DOHH2 (cell line): ENCODE measurements around the gene NSD2.

ENCODE experiments used
- H3F3A ChIP-seq: fragments of 200-600 bp; sonication (generic), shearing (Covaris generic); 2 replicates; pipeline ENCODE4 v1.6.0; 2016; ENCODE audit warnings: antibody characterized with exemption, mild to moderate bottlenecking; ENCODE audit not compliant: control insufficient read depth, insufficient read depth
- H3K27ac ChIP-seq: fragments of 200-600 bp; sonication (generic); 2 replicates; pipeline ENCODE4 v1.5.1; 2014; ENCODE audit warnings: low read depth, mild to moderate bottlenecking, low read length, moderate library complexity
- H3K27me3 ChIP-seq: fragments of 200-600 bp; sonication (generic); 2 replicates; pipeline ENCODE4 v1.6.1; 2014; ENCODE audit warnings: mild to moderate bottlenecking, low read length, mixed read lengths; ENCODE audit not compliant: control insufficient read depth
- H3K36me3 ChIP-seq: fragments of 200-600 bp; sonication (generic); 2 replicates; pipeline ENCODE4 v1.6.1; 2014; ENCODE audit warnings: mild to moderate bottlenecking, low read length, moderate library complexity, mixed read lengths; ENCODE audit not compliant: control insufficient read depth
- H3K4me1 ChIP-seq: fragments of 200-600 bp; sonication (generic); 2 replicates; pipeline ENCODE4 v1.6.1; 2014; ENCODE audit warnings: mild to moderate bottlenecking, low read length, mixed read lengths; ENCODE audit not compliant: control insufficient read depth
- H3K4me2 ChIP-seq: fragments of 200-600 bp; sonication (generic); 2 replicates; pipeline ENCODE4 v1.6.0; 2014; ENCODE audit warnings: mild to moderate bottlenecking, low read length, moderate library complexity
- H3K4me3 ChIP-seq: fragments of 200-600 bp; sonication (generic); 2 replicates; pipeline ENCODE4 v1.5.1; 2014; ENCODE audit warnings: mild to moderate bottlenecking, low read length, mixed read lengths
- H3K79me2 ChIP-seq: fragments of 200-600 bp; sonication (generic); 2 replicates; pipeline ENCODE4 v1.6.1; 2014; ENCODE audit warnings: mild to moderate bottlenecking, low read length, mixed read lengths; ENCODE audit not compliant: control insufficient read depth
- H3K9me2 ChIP-seq: fragments of 200-600 bp; sonication (generic); replicated peaks from 2 replicates; pipeline ENCODE4 v1.6.1; 2014; ENCODE audit warnings: mild to moderate bottlenecking, low read length, mixed read lengths; ENCODE audit not compliant: control insufficient read depth
- H3K9me3 ChIP-seq: fragments of 200-600 bp; sonication (generic); 2 replicates; pipeline ENCODE4 v1.6.1; 2014; ENCODE audit warnings: antibody characterized with exemption, low read length, mixed read lengths; ENCODE audit not compliant: control insufficient read depth, insufficient read depth
- H4K20me1 ChIP-seq: fragments of 200-600 bp; sonication (generic); 2 replicates; pipeline ENCODE4 v1.6.0; 2014; ENCODE audit warnings: low read depth, mild to moderate bottlenecking, antibody characterized with exemption, low read length, moderate library complexity; ENCODE audit not compliant: control insufficient read depth, insufficient read depth
- CTCF ChIP-seq: fragments of 200-600 bp; sonication (generic); IDR thresholded peaks from one replicate; pipeline ENCODE4 v1.5.1; 2014; ENCODE audit warnings: antibody characterized with exemption, mild to moderate bottlenecking, low read depth, low read length; ENCODE audit not compliant: poor library complexity, severe bottlenecking
- EZH2phosphoT487 ChIP-seq: fragments of 200-600 bp; sonication (generic); IDR thresholded peaks from 2 replicates; pipeline ENCODE4 v1.6.1; 2017; ENCODE audit warnings: borderline replicate concordance, mild to moderate bottlenecking, antibody characterized with exemption, low read length, moderate library complexity, mixed read lengths

Gene NSD2

DNA sequence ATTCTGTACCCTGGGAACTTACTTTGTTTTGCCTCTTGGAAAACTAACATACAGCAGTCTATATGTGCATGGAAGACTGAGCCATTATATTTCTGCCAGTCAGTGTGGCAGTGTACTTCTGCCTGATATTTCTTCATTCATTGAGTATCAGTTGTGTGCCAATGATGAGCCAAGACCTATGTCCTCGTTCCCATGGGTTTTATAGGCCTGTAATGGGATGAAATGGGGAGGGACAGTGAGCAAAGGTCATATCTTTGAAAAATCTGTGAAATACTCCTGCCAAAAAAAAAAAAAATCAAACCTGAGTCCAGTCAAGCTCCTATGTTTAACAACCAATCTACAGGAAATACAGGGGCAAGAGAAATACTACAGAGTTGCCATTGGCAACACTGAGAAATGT is 9.1 kb downstream of the NSD2 start:
- TF ChIP-seq CTCF (no peak), EZH2phosphoT487 (no peak)
- Histone ChIP-seq H3F3A (0 out of 2 replicates have a peak, but pooled peaks cover 3% of the 10 kb centered on the region), H4K20me1 (peaks cover 39% of the 10 kb centered on the region), H3K27me3 (no peaks in the 10 kb centered on the region), H3K9me3 (no peaks in the 10 kb centered on the region), H3K4me2 (no peak overlapping the region), H3K36me3 (peaks cover 49% of the 10 kb centered on the region), H3K9me2 (no peaks in the 10 kb centered on the region), H3K4me3 (no peak overlapping the region), H3K4me1 (peaks cover 29% of the 10 kb centered on the region), H3K27ac (no peak overlapping the region), H3K79me2 (peaks cover 99% of the 10 kb centered on the region)

- TF ChIP-seq CTCF (no peak), EZH2phosphoT487 (no peak)
- Histone ChIP-seq H3K4me1 (peaks cover 39% of the 10 kb centered on the region), H3K27ac (no peak overlapping the region), H4K20me1 (peaks cover 40% of the 10 kb centered on the region), H3F3A (peaks cover 10% of the 10 kb centered on the region), H3K9me3 (no peaks in the 10 kb centered on the region), H3K36me3 (peaks cover 47% of the 10 kb centered on the region), H3K79me2 (peaks cover 99% of the 10 kb centered on the region), H3K9me2 (no peaks in the 10 kb centered on the region), H3K27me3 (no peaks in the 10 kb centered on the region), H3K4me2 (no peak overlapping the region), H3K4me3 (no peak overlapping the region)
Observed at GRCh38 chr4:1882850-1883271, 11.7 kb downstream of the NSD2 start.

- Histone ChIP-seq H3K36me3 (peaks cover 46% of the 10 kb centered on the region), H3K4me1 (peaks cover 37% of the 10 kb centered on the region), H3K4me3 (no peak overlapping the region), H3K27ac (no peak overlapping the region), H3K9me3 (no peaks in the 10 kb centered on the region), H4K20me1 (peaks cover 39% of the 10 kb centered on the region), H3K27me3 (no peaks in the 10 kb centered on the region), H3K79me2 (peaks cover 99% of the 10 kb centered on the region), H3K9me2 (no peaks in the 10 kb centered on the region), H3K4me2 (no peak overlapping the region), H3F3A (peaks cover 10% of the 10 kb centered on the region)
- no peak for TF ChIP-seq CTCF
Observed at GRCh38 chr4:1883583-1883982, 12.4 kb downstream of the NSD2 start.

GRCh38 chr4:1885414-1885813 is 14.2 kb downstream of the NSD2 start:
- H3K4me2 ChIP-seq = no peak overlapping the region
- H3K36me3 ChIP-seq = peaks cover 38% of the 10 kb centered on the region
- peaks cover 10% of the 10 kb centered on the region for H3F3A ChIP-seq
- H3K9me3 ChIP-seq = no peaks in the 10 kb centered on the region
- no peaks in the 10 kb centered on the region for H3K27me3 ChIP-seq
- H3K4me3 ChIP-seq = no peak overlapping the region
- H3K79me2 ChIP-seq = peaks cover 100% of the 10 kb centered on the region
- peaks cover 25% of the 10 kb centered on the region for H3K4me1 ChIP-seq
- TF ChIP-seq EZH2phosphoT487 (no peak), CTCF (no peak)
- H4K20me1 ChIP-seq = peaks cover 34% of the 10 kb centered on the region
- H3K27ac ChIP-seq = no peak overlapping the region
- H3K9me2 ChIP-seq = no peaks in the 10 kb centered on the region
